Activated T-helper 17 cell treated with anti-CD3 and anti-CD28 coated beads, Interleukin-2, amount 50 U/mL, for 72 hours (primary cell): Measurements from ENCODE around the gene PRPF8. TPM values are rescaled to one million over a fixed set of nuclear protein-coding genes. Genes with fewer than 3 reads are reported as not detected.

Experiments used
- total RNA-seq, 2 donors: library from RNA; stranded (reverse); gene quantifications; one replicate each; pipeline ENCODE4 v1.2.3, GENCODE V29; 2022

PRPF8 gene
- total RNA-seq, 2 donors from 2014 or later: 353 to 426 TPM

Other genes starting within 250 kb of the PRPF8 start
- gene CRK, start 228.6 kb downstream of the PRPF8 start, total RNA-seq: 10 to 100 TPM; 15.5 to 21.6 TPM
- gene MYO1C, start 192.2 kb downstream of the PRPF8 start, total RNA-seq: 10 to 100 TPM; 46.6 to 51.0 TPM
- 10 to 100 TPM; 29.9 to 30.4 TPM for gene INPP5K, start 168.3 kb downstream of the PRPF8 start, total RNA-seq
- gene PITPNA, start 122.1 kb downstream of the PRPF8 start, total RNA-seq: 10 to 100 TPM; 28.8 to 45.0 TPM
- gene SLC43A2, start 56.0 kb downstream of the PRPF8 start, total RNA-seq: 1 to 10 TPM in 1 of 2 donors, under 1 TPM in 1; 0.52 to 1.6 TPM
- 1 to 10 TPM; 2.5 to 5.7 TPM for gene SCARF1, start 39.1 kb downstream of the PRPF8 start, total RNA-seq
- gene RILP, start 35.0 kb downstream of the PRPF8 start, total RNA-seq: 1 to 10 TPM; 2.4 to 6.1 TPM
- gene TLCD2, start 25.5 kb upstream of the PRPF8 start, total RNA-seq: 1 to 10 TPM in 1 of 2 donors, under 1 TPM in 1; 0.26 to 1.1 TPM
- gene WDR81, start 39.8 kb upstream of the PRPF8 start, total RNA-seq: 10 to 100 TPM; 13.2 to 20.2 TPM
- under 1 TPM; 0.45 to 0.85 TPM for gene SERPINF2, start 58.0 kb upstream of the PRPF8 start, total RNA-seq
- not detected for gene SERPINF1, start 77.2 kb upstream of the PRPF8 start, total RNA-seq
- gene SMYD4, start 145.0 kb upstream of the PRPF8 start, total RNA-seq: 10 to 100 TPM; 19.7 to 20.2 TPM
- gene RPA1, start 145.1 kb upstream of the PRPF8 start, total RNA-seq: 100 to 1,000 TPM; 121 to 139 TPM